ENCODE measurements around the gene LRRC18.

The LRRC18 gene

DNA sequence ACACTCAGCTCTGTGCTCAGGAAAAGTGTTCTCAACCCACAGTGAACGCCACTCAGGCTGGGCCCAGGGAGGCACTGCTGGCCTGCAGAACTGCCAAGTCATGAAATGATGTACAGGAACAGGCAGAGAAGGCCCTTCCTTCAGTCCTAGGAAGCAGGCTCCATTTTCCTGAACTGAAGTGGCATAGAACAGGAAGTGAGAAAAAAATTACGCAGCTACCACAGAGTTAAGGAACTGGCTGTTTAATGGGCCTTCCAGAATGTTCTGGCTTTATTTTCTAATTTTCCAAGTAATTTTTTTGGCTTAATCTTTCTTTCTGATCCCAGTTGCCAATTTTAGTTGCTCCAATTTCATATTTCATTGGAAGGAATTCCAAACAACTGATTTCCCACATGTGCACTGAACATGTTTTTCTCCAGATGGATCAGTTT lies 39.3 kb downstream of the LRRC18 start:
- Histone ChIP-seq H3K4me1 (ENCODE audit: insufficient read depth, low read length, severe bottlenecking) (no peaks in the 10 kb centered on the region), H3F3A (ENCODE audit: insufficient read depth, low read length) (no peaks in the 10 kb centered on the region), H3K9me2 (ENCODE audit: low read depth, low read length) (no peaks in the 10 kb centered on the region), H3K79me2 (ENCODE audit: insufficient read depth, low read length) (no peaks in the 10 kb centered on the region), H3K4me2 (ENCODE audit: low read length) (no peak overlapping the region), H3K36me3 (ENCODE audit: insufficient read depth, low read length) (peaks cover 95% of the 10 kb centered on the region), H3K27ac (ENCODE audit: low read depth, low read length, poor library complexity, severe bottlenecking) (no peak overlapping the region), H3K9ac (ENCODE audit: low read length) (no peak overlapping the region), H4K20me1 (ENCODE audit: insufficient read depth, low read length) (no peaks in the 10 kb centered on the region), H3K4me3 (ENCODE audit: low read depth, low read length, poor library complexity, severe bottlenecking) (no peak overlapping the region), H3K27me3 (ENCODE audit: insufficient read depth, low read length) (no peaks in the 10 kb centered on the region), H3K9me3 (ENCODE audit: low read length) (no peaks in the 10 kb centered on the region), H2AFZ (ENCODE audit: low read length) (no peak overlapping the region)
- TF ChIP-seq, protein P1, sequence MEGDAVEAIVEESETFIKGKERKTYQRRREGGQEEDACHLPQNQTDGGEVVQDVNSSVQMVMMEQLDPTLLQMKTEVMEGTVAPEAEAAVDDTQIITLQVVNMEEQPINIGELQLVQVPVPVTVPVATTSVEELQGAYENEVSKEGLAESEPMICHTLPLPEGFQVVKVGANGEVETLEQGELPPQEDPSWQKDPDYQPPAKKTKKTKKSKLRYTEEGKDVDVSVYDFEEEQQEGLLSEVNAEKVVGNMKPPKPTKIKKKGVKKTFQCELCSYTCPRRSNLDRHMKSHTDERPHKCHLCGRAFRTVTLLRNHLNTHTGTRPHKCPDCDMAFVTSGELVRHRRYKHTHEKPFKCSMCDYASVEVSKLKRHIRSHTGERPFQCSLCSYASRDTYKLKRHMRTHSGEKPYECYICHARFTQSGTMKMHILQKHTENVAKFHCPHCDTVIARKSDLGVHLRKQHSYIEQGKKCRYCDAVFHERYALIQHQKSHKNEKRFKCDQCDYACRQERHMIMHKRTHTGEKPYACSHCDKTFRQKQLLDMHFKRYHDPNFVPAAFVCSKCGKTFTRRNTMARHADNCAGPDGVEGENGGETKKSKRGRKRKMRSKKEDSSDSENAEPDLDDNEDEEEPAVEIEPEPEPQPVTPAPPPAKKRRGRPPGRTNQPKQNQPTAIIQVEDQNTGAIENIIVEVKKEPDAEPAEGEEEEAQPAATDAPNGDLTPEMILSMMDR (IDR thresholded peaks at IDR 0.05; ENCODE audit: low read length): no peak
- TF ChIP-seq EZH2 (IDR thresholded peaks at IDR 0.05; ENCODE audit: borderline replicate concordance, low read length): no peak

DNA sequence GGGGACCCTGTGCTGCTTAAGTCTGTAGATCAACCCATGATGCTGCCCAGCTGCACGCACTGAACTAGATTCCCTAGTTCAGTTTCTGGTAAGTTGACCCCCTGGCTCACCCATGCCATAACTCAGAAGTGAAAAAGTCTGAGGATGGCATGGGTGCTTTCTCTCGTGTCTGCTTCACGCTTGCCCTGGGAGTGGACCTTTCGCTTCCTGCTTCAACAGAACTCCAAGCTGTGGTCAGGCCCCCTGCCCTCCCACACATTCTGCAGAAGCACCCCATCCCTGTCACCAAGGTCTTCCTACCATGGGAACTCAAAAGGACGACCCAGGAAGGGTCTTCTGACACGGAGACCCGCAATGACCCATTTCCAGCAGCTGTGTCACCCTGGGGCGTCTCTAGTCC lies 39.9 kb downstream of the LRRC18 start:
- Histone ChIP-seq H3K9me3 (ENCODE audit: low read length) (no peaks in the 10 kb centered on the region), H3K27me3 (ENCODE audit: insufficient read depth, low read length) (no peaks in the 10 kb centered on the region), H3K36me3 (ENCODE audit: insufficient read depth, low read length) (peaks cover 96% of the 10 kb centered on the region), H3K4me2 (ENCODE audit: low read length) (no peak overlapping the region), H3K4me3 (ENCODE audit: low read depth, low read length, poor library complexity, severe bottlenecking) (no peak overlapping the region), H3K9me2 (ENCODE audit: low read depth, low read length) (no peaks in the 10 kb centered on the region), H2AFZ (ENCODE audit: low read length) (no peak overlapping the region), H3K4me1 (ENCODE audit: insufficient read depth, low read length, severe bottlenecking) (no peaks in the 10 kb centered on the region), H3K27ac (ENCODE audit: low read depth, low read length, poor library complexity, severe bottlenecking) (no peak overlapping the region), H3K9ac (ENCODE audit: low read length) (no peak overlapping the region), H3K79me2 (ENCODE audit: insufficient read depth, low read length) (no peaks in the 10 kb centered on the region), H3F3A (ENCODE audit: insufficient read depth, low read length) (no peaks in the 10 kb centered on the region), H4K20me1 (ENCODE audit: insufficient read depth, low read length) (no peaks in the 10 kb centered on the region)
- TF ChIP-seq EZH2 (IDR thresholded peaks at IDR 0.05; ENCODE audit: borderline replicate concordance, low read length): no peak
- TF ChIP-seq, protein P1 (IDR thresholded peaks at IDR 0.05; ENCODE audit: low read length): no peak

DNA sequence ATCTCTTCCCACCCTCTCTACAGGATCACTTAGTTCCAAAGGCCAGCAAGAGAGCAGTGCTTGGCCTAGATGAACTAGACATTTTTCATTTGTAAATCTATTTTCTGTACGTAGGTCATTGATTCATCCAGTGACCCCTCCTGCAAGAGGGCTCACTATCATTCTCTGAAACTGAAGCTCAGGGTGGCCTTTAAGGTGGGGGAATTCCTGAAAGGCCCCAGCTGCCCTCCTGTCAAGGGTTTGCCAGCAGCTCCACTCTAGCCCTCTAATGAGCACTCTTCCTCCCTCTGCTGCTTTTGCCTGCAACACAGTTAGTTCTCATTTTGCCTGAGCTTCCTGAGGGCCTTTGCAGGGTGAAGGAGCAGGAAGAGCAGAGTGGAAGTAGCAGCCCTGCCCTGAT lies 41.2 kb downstream of the LRRC18 start:
- H3K79me2 ChIP-seq (ENCODE audit: insufficient read depth, low read length): no peaks in the 10 kb centered on the region
- H3K36me3 ChIP-seq (ENCODE audit: insufficient read depth, low read length): peaks cover 94% of the 10 kb centered on the region
- H3K9me2 ChIP-seq (ENCODE audit: low read depth, low read length): no peaks in the 10 kb centered on the region
- no peak overlapping the region for H3K4me3 ChIP-seq (ENCODE audit: low read depth, low read length, poor library complexity, severe bottlenecking)
- no peaks in the 10 kb centered on the region for H3F3A ChIP-seq (ENCODE audit: insufficient read depth, low read length)
- TF ChIP-seq, protein P1 (IDR thresholded peaks at IDR 0.05; ENCODE audit: low read length): no peak
- TF ChIP-seq EZH2 (IDR thresholded peaks at IDR 0.05; ENCODE audit: borderline replicate concordance, low read length): no peak
- no peaks in the 10 kb centered on the region for H4K20me1 ChIP-seq (ENCODE audit: insufficient read depth, low read length)
- no peaks in the 10 kb centered on the region for H3K4me1 ChIP-seq (ENCODE audit: insufficient read depth, low read length, severe bottlenecking)
- no peak overlapping the region for H3K27ac ChIP-seq (ENCODE audit: low read depth, low read length, poor library complexity, severe bottlenecking)
- H3K9ac ChIP-seq (ENCODE audit: low read length): no peak overlapping the region
- H3K4me2 ChIP-seq (ENCODE audit: low read length): no peak overlapping the region
- H3K9me3 ChIP-seq (ENCODE audit: low read length): no peaks in the 10 kb centered on the region
- H3K27me3 ChIP-seq (ENCODE audit: insufficient read depth, low read length): no peaks in the 10 kb centered on the region
- no peak overlapping the region for H2AFZ ChIP-seq (ENCODE audit: low read length)

Data from OCI-LY1 (cell line).